Hepatocyte (in vitro differentiated cells): ENCODE data around the gene NDUFV1. TPM values are rescaled to one million over a fixed set of nuclear protein-coding genes. Genes with fewer than 3 reads are reported as not detected.

Source experiments
- DNase-seq: peaks from one replicate; pipeline ENCODE4 v3.0.0-alpha.2; 2016; ENCODE audit warnings: low spot score
- H2AFZ ChIP-seq: fragments of 200-600 bp; sonication (generic); 2 replicates; pipeline ENCODE4 v1.6.0; 2016; ENCODE audit warnings: antibody characterized with exemption, mild to moderate bottlenecking
- H3K27ac ChIP-seq: fragments of 200-600 bp; sonication (generic); 2 replicates; pipeline ENCODE4 v1.5.1; 2016; ENCODE audit warnings: mild to moderate bottlenecking
- H3K27me3 ChIP-seq: fragments of 200-600 bp; sonication (generic); 2 replicates; pipeline ENCODE4 v1.6.1; 2016
- H3K36me3 ChIP-seq: fragments of 200-600 bp; sonication (generic); replicated peaks from 2 replicates; pipeline ENCODE4 v1.5.1; 2016; ENCODE audit warnings: low read depth; ENCODE audit not compliant: insufficient read depth
- H3K4me1 ChIP-seq: fragments of 200-600 bp; sonication (generic); 2 replicates; pipeline ENCODE4 v1.5.1; 2016; ENCODE audit warnings: mild to moderate bottlenecking, moderate library complexity; ENCODE audit not compliant: insufficient read depth
- H3K4me2 ChIP-seq: fragments of 200-600 bp; sonication (generic); 2 replicates; pipeline ENCODE4 v1.6.0; 2016
- H3K4me3 ChIP-seq: fragments of 200-600 bp; sonication (generic); 2 replicates; pipeline ENCODE4 v1.5.1; 2016; ENCODE audit warnings: mild to moderate bottlenecking
- H3K79me2 ChIP-seq: fragments of 200-600 bp; sonication (generic); 2 replicates; pipeline ENCODE4 v1.6.0; 2017; ENCODE audit warnings: mild to moderate bottlenecking
- H3K9me2 ChIP-seq: fragments of 200-600 bp; sonication (generic); replicated peaks from 2 replicates; pipeline ENCODE4 v1.6.0; 2017; ENCODE audit warnings: mild to moderate bottlenecking; ENCODE audit not compliant: insufficient read depth
- H3K9me3 ChIP-seq: fragments of 200-600 bp; sonication (generic); 2 replicates; pipeline ENCODE4 v1.5.1; 2016; ENCODE audit warnings: low read depth, mild to moderate bottlenecking
- H4K20me1 ChIP-seq: fragments of 200-600 bp; sonication (generic); 2 replicates; pipeline ENCODE4 v1.6.0; 2016; ENCODE audit warnings: mild to moderate bottlenecking; ENCODE audit not compliant: insufficient read depth, poor library complexity, severe bottlenecking
- EZH2 ChIP-seq: fragments of 200-600 bp; sonication (generic); IDR thresholded peaks from 2 replicates; pipeline ENCODE4 v1.6.1; 2016; ENCODE audit warnings: antibody characterized with exemption, mild to moderate bottlenecking, borderline replicate concordance
- EZH2phosphoT487 ChIP-seq: fragments of 200-600 bp; sonication (generic); IDR thresholded peaks from one replicate; pipeline ENCODE4 v1.6.1; 2018; ENCODE audit warnings: antibody characterized with exemption, mild to moderate bottlenecking, low read depth, moderate library complexity; ENCODE audit not compliant: unreplicated experiment, severe bottlenecking
- WGBS: methylation state at CpG from one replicate; pipeline ENCODE4 v1.1.6; 2016; ENCODE audit warnings: low lambda C conversion rate; ENCODE audit errors: missing lambda C conversion rate; 5-methylcytosine and 5-hydroxymethylcytosine counted together
- polyA plus RNA-seq: library from polyadenylated mRNA; unstranded; fragments of >200 nt; fragmentation: Nextera tagmentation; extraction: Ambion mirVana; gene quantifications from 2 replicates; pipeline ENCODE4 v1.2.1, GENCODE V29; 2016
- total RNA-seq: library from RNA; depleted of rRNA; stranded (reverse); fragments of >200 nt; gene quantifications from 2 replicates; pipeline ENCODE4 v1.2.3, GENCODE V29; 2014
- TF ChIP-seq, protein P1 (sequence below): fragments of 200-600 bp; sonication (generic); IDR thresholded peaks from 2 replicates; pipeline ENCODE4 v1.5.1; 2016; ENCODE audit warnings: antibody characterized with exemption, mild to moderate bottlenecking; ENCODE audit not compliant: poor library complexity

The NDUFV1 gene
- total and polyA plus RNA-seq, 2 experiments from 2014 or later, result 194 to 226 TPM

- Histone ChIP-seq H3K79me2 (no peaks in the 10 kb centered on the region), H3K4me1 (no peaks in the 10 kb centered on the region), H3K27me3 (no peaks in the 10 kb centered on the region), H3K4me2 (peak overlapping the region; percentile 70), H4K20me1 (no peaks in the 10 kb centered on the region), H2AFZ (no peak overlapping the region), H3K4me3 (no peak overlapping the region), H3K36me3 (no peaks in the 10 kb centered on the region), H3K27ac (peak overlapping the region; percentile 42), H3K9me3 (no peaks in the 10 kb centered on the region), H3K9me2 (no peaks in the 10 kb centered on the region)
- TF ChIP-seq, protein P1, sequence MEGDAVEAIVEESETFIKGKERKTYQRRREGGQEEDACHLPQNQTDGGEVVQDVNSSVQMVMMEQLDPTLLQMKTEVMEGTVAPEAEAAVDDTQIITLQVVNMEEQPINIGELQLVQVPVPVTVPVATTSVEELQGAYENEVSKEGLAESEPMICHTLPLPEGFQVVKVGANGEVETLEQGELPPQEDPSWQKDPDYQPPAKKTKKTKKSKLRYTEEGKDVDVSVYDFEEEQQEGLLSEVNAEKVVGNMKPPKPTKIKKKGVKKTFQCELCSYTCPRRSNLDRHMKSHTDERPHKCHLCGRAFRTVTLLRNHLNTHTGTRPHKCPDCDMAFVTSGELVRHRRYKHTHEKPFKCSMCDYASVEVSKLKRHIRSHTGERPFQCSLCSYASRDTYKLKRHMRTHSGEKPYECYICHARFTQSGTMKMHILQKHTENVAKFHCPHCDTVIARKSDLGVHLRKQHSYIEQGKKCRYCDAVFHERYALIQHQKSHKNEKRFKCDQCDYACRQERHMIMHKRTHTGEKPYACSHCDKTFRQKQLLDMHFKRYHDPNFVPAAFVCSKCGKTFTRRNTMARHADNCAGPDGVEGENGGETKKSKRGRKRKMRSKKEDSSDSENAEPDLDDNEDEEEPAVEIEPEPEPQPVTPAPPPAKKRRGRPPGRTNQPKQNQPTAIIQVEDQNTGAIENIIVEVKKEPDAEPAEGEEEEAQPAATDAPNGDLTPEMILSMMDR, result peak; percentile 54
- no peak for TF ChIP-seq EZH2
- WGBS, result 41% methylated on average over 19 of the region's 23 CpGs
- peak; percentile 74 for DNase-seq
Measured at GRCh38 chr11:67613960-67614715, 7.4 kb downstream of the NDUFV1 start.

GRCh38 chr11:67614730-67615714 is 8.3 kb downstream of the NDUFV1 start:
- TF ChIP-seq, protein P1, result peak; percentile 29
- TF ChIP-seq EZH2 (no peak), EZH2phosphoT487 (no peak)
- no peak overlapping the region for H3K4me3 ChIP-seq
- H3K9me2 ChIP-seq, result no peaks in the 10 kb centered on the region
- no peaks in the 10 kb centered on the region for H4K20me1 ChIP-seq
- DNase-seq, result peak; percentile 43
- no peak overlapping the region for H3K4me2 ChIP-seq
- 93% methylated on average over 18 of the region's 18 CpGs for WGBS
- H2AFZ ChIP-seq, result no peak overlapping the region
- no peaks in the 10 kb centered on the region for H3K9me3 ChIP-seq
- no peaks in the 10 kb centered on the region for H3K36me3 ChIP-seq
- no peaks in the 10 kb centered on the region for H3K27me3 ChIP-seq
- no peak overlapping the region for H3K27ac ChIP-seq
- no peaks in the 10 kb centered on the region for H3K79me2 ChIP-seq
- no peaks in the 10 kb centered on the region for H3K4me1 ChIP-seq

DNA sequence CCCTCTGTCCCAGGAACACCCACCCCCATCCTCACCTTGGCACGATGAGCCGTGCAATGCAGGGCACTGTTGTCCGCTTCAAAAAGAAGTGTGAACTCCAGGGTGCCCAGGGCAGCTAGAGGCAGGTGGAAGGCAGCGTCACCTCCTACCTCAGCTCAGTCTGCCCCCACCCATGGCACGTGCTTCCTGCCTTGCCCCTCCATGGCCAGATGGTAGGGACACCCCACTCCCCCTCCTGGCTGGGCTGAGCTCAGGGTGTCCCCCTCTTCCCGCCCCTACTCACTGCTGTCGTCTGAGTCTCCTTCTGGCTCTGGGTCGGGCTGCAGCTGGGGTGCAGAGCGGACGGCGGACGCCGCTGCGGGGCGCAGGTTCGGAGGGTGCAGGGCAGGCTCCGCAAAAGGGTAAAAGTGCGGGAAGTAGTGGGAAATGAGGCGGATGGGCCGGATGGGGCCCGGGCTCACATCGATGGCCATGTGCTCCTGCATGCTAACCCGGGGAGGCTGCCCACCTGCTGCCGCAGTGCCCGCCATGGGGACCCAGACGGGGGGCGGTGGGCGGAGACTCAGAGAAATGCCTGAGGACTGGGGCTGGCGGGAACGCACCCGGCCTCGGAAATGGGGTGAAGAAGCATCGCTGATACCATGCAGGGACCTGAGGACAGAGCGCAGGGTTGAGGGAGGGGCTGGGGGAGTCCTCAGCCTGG is 9.1 kb downstream of the NDUFV1 start:
- Histone ChIP-seq H2AFZ (no peak overlapping the region), H3K9me2 (no peaks in the 10 kb centered on the region), H3K9me3 (no peaks in the 10 kb centered on the region), H3K4me1 (peaks cover under 1% of the 10 kb centered on the region), H3K27ac (no peak overlapping the region), H3K4me2 (no peak overlapping the region), H3K79me2 (no peaks in the 10 kb centered on the region), H4K20me1 (no peaks in the 10 kb centered on the region), H3K27me3 (no peaks in the 10 kb centered on the region), H3K36me3 (no peaks in the 10 kb centered on the region), H3K4me3 (no peak overlapping the region)
- TF ChIP-seq, protein P1, result no peak
- TF ChIP-seq EZH2, result no peak
- no peak for TF ChIP-seq EZH2phosphoT487
- no peak for DNase-seq
- 78% methylated on average over 26 of the region's 34 CpGs for WGBS
